ENCODE data around the gene SBF2.
A peak's percentile ranks its signal among the peaks of the same experiment; 100 is the strongest.

SBF2 gene

DNA sequence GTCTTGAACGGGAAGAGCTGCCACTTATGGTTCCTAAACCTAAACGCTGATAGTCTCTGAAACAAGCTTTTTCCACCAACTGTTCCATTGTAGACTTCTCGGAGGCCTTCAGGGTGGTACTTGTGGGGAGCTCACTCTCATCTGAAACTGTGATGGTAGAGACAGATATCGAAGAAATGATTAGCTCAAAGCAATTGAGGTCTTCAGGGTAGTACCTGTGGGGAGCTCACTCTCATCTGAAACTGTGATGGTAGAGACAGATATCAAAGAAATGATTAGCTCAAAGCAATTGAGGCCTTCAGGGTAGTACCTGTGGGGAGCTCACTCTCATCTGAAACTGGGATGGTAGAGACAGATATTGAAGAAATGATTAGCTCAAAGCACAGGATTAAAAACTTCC is 454.5 kb downstream of the SBF2 start:
- no peaks in the 10 kb centered on the region for H3K27me3 ChIP-seq (ENCODE audit: insufficient read depth, low read length)
- H2AFZ ChIP-seq (ENCODE audit: low read length, unreplicated experiment) = no peak overlapping the region
- H3K4me1 ChIP-seq (ENCODE audit: control insufficient read depth, insufficient read depth, low read length, unreplicated experiment) = peaks cover 26% of the 10 kb centered on the region
- peaks cover 6% of the 10 kb centered on the region; the same call in 1 of the 2 replicates for H3K36me3 ChIP-seq (ENCODE audit: insufficient read depth, low read length)
- no peaks in the 10 kb centered on the region for H3K79me2 ChIP-seq (ENCODE audit: control insufficient read depth, insufficient read depth, low read length, unreplicated experiment)
- H3K27ac ChIP-seq (ENCODE audit: low read depth, low read length) = peak overlapping the region; percentile 52
- H3K4me3 ChIP-seq (ENCODE audit: low read depth, low read length) = no peak overlapping the region

DNA sequence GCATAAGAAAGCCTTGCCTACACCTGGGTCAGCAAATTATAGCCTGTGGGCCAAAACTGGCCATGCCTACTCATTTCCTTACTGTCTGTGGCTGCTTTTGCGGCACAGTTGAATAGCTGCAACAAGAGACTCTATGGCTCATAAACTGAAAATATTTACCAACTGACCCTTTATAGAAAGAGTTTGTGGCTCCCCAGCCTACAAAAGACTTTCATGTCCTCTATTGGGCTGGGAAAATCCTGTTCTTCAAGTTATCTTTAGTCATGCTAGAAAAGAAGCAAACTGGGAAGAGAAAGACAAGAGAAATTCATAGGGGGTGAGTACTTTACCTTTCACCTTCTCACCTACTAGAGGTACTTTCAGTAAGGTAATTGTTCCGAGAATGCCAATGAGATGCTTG is 455.1 kb downstream of the SBF2 start:
- Histone ChIP-seq H3K27me3 (ENCODE audit: insufficient read depth, low read length) (no peaks in the 10 kb centered on the region), H3K79me2 (ENCODE audit: control insufficient read depth, insufficient read depth, low read length, unreplicated experiment) (no peaks in the 10 kb centered on the region), H3K4me1 (ENCODE audit: control insufficient read depth, insufficient read depth, low read length, unreplicated experiment) (peaks cover 26% of the 10 kb centered on the region), H2AFZ (ENCODE audit: low read length, unreplicated experiment) (no peak overlapping the region), H3K36me3 (ENCODE audit: insufficient read depth, low read length) (peaks cover 6% of the 10 kb centered on the region; the same call in 1 of the 2 replicates), H3K27ac (ENCODE audit: low read depth, low read length) (peak overlapping the region; percentile 52), H3K4me3 (ENCODE audit: low read depth, low read length) (no peak overlapping the region)

GRCh38 chr11:9838229-9838628 is 455.8 kb downstream of the SBF2 start:
- Histone ChIP-seq H3K79me2 (ENCODE audit: control insufficient read depth, insufficient read depth, low read length, unreplicated experiment) (no peaks in the 10 kb centered on the region), H3K4me3 (ENCODE audit: low read depth, low read length) (no peak overlapping the region), H3K4me1 (ENCODE audit: control insufficient read depth, insufficient read depth, low read length, unreplicated experiment) (peaks cover 26% of the 10 kb centered on the region), H3K27me3 (ENCODE audit: insufficient read depth, low read length) (no peaks in the 10 kb centered on the region), H3K36me3 (ENCODE audit: insufficient read depth, low read length) (peaks cover 6% of the 10 kb centered on the region; the same call in 1 of the 2 replicates), H3K27ac (ENCODE audit: low read depth, low read length) (peak overlapping the region; percentile 52), H2AFZ (ENCODE audit: low read length, unreplicated experiment) (no peak overlapping the region)

DNA sequence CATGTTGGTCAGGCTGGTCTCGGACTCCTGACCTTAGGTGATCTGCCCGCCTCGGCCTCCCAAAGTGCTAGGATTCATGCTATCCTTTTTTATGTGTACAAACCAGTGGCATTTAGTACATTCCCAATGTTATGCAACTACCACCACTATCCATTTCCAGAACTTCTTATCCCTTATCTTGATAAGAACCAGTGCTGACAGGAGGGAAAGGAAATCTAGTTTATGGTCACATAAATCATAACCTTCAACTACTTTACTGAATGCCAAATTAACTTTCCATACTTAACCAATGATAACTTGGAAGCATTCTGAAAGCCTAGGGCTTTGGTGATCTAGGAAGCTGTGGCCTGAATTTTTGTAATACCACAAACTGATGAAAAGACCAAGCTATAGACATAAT is 459.7 kb downstream of the SBF2 start:
- Histone ChIP-seq H3K36me3 (ENCODE audit: insufficient read depth, low read length) (peaks cover 2% of the 10 kb centered on the region; the same call in 1 of the 2 replicates), H2AFZ (ENCODE audit: low read length, unreplicated experiment) (no peak overlapping the region), H3K27me3 (ENCODE audit: insufficient read depth, low read length) (no peaks in the 10 kb centered on the region), H3K4me1 (ENCODE audit: control insufficient read depth, insufficient read depth, low read length, unreplicated experiment) (peaks cover 14% of the 10 kb centered on the region), H3K4me3 (ENCODE audit: low read depth, low read length) (no peak overlapping the region), H3K27ac (ENCODE audit: low read depth, low read length) (no peak overlapping the region), H3K79me2 (ENCODE audit: control insufficient read depth, insufficient read depth, low read length, unreplicated experiment) (no peaks in the 10 kb centered on the region)

GRCh38 chr11:9831122-9831521 is 462.9 kb downstream of the SBF2 start:
- Histone ChIP-seq H3K27me3 (ENCODE audit: insufficient read depth, low read length) (no peaks in the 10 kb centered on the region), H3K27ac (ENCODE audit: low read depth, low read length) (no peak overlapping the region), H3K36me3 (ENCODE audit: insufficient read depth, low read length) (no peaks in the 10 kb centered on the region), H3K4me3 (ENCODE audit: low read depth, low read length) (no peak overlapping the region), H2AFZ (ENCODE audit: low read length, unreplicated experiment) (no peak overlapping the region), H3K79me2 (ENCODE audit: control insufficient read depth, insufficient read depth, low read length, unreplicated experiment) (no peaks in the 10 kb centered on the region), H3K4me1 (ENCODE audit: control insufficient read depth, insufficient read depth, low read length, unreplicated experiment) (peaks cover 10% of the 10 kb centered on the region)

DNA sequence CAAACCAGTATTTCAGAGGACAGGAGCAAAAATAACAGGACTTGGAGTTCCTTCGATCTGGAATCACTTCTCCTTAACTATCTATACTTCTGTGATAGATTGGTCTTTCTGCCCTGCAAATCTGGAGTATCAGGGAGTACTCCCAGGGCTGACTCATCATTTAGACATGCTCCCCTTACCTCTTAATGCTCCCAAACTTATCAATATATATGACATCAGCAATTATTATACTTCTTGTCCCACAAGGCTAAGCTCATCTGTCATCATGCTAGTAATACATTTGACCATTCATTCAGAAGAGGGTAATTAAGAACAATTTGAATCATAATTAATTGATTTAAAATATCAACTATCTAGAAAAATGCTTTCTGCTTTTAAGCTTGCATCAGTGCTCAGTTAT is 466.3 kb downstream of the SBF2 start:
- Histone ChIP-seq H2AFZ (ENCODE audit: low read length, unreplicated experiment) (no peak overlapping the region), H3K27me3 (ENCODE audit: insufficient read depth, low read length) (no peaks in the 10 kb centered on the region), H3K36me3 (ENCODE audit: insufficient read depth, low read length) (no peaks in the 10 kb centered on the region), H3K27ac (ENCODE audit: low read depth, low read length) (no peak overlapping the region), H3K4me1 (ENCODE audit: control insufficient read depth, insufficient read depth, low read length, unreplicated experiment) (peaks cover 18% of the 10 kb centered on the region), H3K79me2 (ENCODE audit: control insufficient read depth, insufficient read depth, low read length, unreplicated experiment) (no peaks in the 10 kb centered on the region), H3K4me3 (ENCODE audit: low read depth, low read length) (no peak overlapping the region)

GRCh38 chr11:9826390-9826789 is 467.6 kb downstream of the SBF2 start:
- H3K4me3 ChIP-seq (ENCODE audit: low read depth, low read length) = no peak overlapping the region
- no peaks in the 10 kb centered on the region for H3K27me3 ChIP-seq (ENCODE audit: insufficient read depth, low read length)
- H3K27ac ChIP-seq (ENCODE audit: low read depth, low read length) = no peak overlapping the region
- H3K36me3 ChIP-seq (ENCODE audit: insufficient read depth, low read length) = no peaks in the 10 kb centered on the region
- peaks cover 20% of the 10 kb centered on the region for H3K4me1 ChIP-seq (ENCODE audit: control insufficient read depth, insufficient read depth, low read length, unreplicated experiment)
- H2AFZ ChIP-seq (ENCODE audit: low read length, unreplicated experiment) = no peak overlapping the region
- H3K79me2 ChIP-seq (ENCODE audit: control insufficient read depth, insufficient read depth, low read length, unreplicated experiment) = no peaks in the 10 kb centered on the region

GRCh38 chr11:9825895-9826294 is 468.1 kb downstream of the SBF2 start:
- Histone ChIP-seq H3K79me2 (ENCODE audit: control insufficient read depth, insufficient read depth, low read length, unreplicated experiment) (no peaks in the 10 kb centered on the region), H3K4me1 (ENCODE audit: control insufficient read depth, insufficient read depth, low read length, unreplicated experiment) (peaks cover 25% of the 10 kb centered on the region), H2AFZ (ENCODE audit: low read length, unreplicated experiment) (no peak overlapping the region), H3K27ac (ENCODE audit: low read depth, low read length) (peak overlapping the region; percentile 51), H3K36me3 (ENCODE audit: insufficient read depth, low read length) (no peaks in the 10 kb centered on the region), H3K4me3 (ENCODE audit: low read depth, low read length) (no peak overlapping the region), H3K27me3 (ENCODE audit: insufficient read depth, low read length) (no peaks in the 10 kb centered on the region)

GRCh38 chr11:9825315-9825714 is 468.7 kb downstream of the SBF2 start:
- peaks cover 31% of the 10 kb centered on the region for H3K4me1 ChIP-seq (ENCODE audit: control insufficient read depth, insufficient read depth, low read length, unreplicated experiment)
- H2AFZ ChIP-seq (ENCODE audit: low read length, unreplicated experiment) = no peak overlapping the region
- H3K4me3 ChIP-seq (ENCODE audit: low read depth, low read length) = no peak overlapping the region
- no peaks in the 10 kb centered on the region for H3K27me3 ChIP-seq (ENCODE audit: insufficient read depth, low read length)
- H3K79me2 ChIP-seq (ENCODE audit: control insufficient read depth, insufficient read depth, low read length, unreplicated experiment) = no peaks in the 10 kb centered on the region
- H3K36me3 ChIP-seq (ENCODE audit: insufficient read depth, low read length) = no peaks in the 10 kb centered on the region
- H3K27ac ChIP-seq (ENCODE audit: low read depth, low read length) = peak overlapping the region; percentile 51

- Histone ChIP-seq H3K4me1 (ENCODE audit: control insufficient read depth, insufficient read depth, low read length, unreplicated experiment) (peaks cover 32% of the 10 kb centered on the region), H3K4me3 (ENCODE audit: low read depth, low read length) (no peak overlapping the region), H3K79me2 (ENCODE audit: control insufficient read depth, insufficient read depth, low read length, unreplicated experiment) (no peaks in the 10 kb centered on the region), H3K27me3 (ENCODE audit: insufficient read depth, low read length) (no peaks in the 10 kb centered on the region), H3K36me3 (ENCODE audit: insufficient read depth, low read length) (no peaks in the 10 kb centered on the region), H2AFZ (ENCODE audit: low read length, unreplicated experiment) (no peak overlapping the region), H3K27ac (ENCODE audit: low read depth, low read length) (no peak overlapping the region)
Measured at GRCh38 chr11:9823887-9824385, 470.1 kb downstream of the SBF2 start.

GRCh38 chr11:9823439-9823838 is 470.6 kb downstream of the SBF2 start:
- Histone ChIP-seq H2AFZ (ENCODE audit: low read length, unreplicated experiment) (no peak overlapping the region), H3K36me3 (ENCODE audit: insufficient read depth, low read length) (no peaks in the 10 kb centered on the region), H3K79me2 (ENCODE audit: control insufficient read depth, insufficient read depth, low read length, unreplicated experiment) (no peaks in the 10 kb centered on the region), H3K27ac (ENCODE audit: low read depth, low read length) (no peak overlapping the region), H3K4me3 (ENCODE audit: low read depth, low read length) (no peak overlapping the region), H3K27me3 (ENCODE audit: insufficient read depth, low read length) (no peaks in the 10 kb centered on the region), H3K4me1 (ENCODE audit: control insufficient read depth, insufficient read depth, low read length, unreplicated experiment) (peaks cover 32% of the 10 kb centered on the region)
